SK-N-SH treated with all-trans-retinoic acid at 6 μM for 48 hours (cell line): ENCODE measurements around the gene KRT81.

Experiments
- ATAC-seq: fragments of 200-7000 bp; cut with Tn5 transposase; 3 replicates; pipeline ENCODE4 v1.9.1; 2020; ENCODE audit warnings: mild to moderate bottlenecking, moderate library complexity
- ARNTL ChIP-seq: fragments of 450-650 bp; formaldehyde crosslinking; IDR thresholded peaks from 2 replicates; pipeline ENCODE4 v1.5.0; 2020; ENCODE audit warnings: low read depth, mild to moderate bottlenecking, moderate library complexity, borderline replicate concordance
- BACH2 ChIP-seq: fragments of 250-450 bp; sonication (Bioruptor Pico); IDR thresholded peaks from 2 replicates; pipeline ENCODE4 v1.9.0; 2021; ENCODE audit warnings: mild to moderate bottlenecking, borderline replicate concordance
- CREB5 ChIP-seq: fragments of 250-450 bp; sonication (Bioruptor Pico); IDR thresholded peaks from 2 replicates; pipeline ENCODE4 v1.5.1; 2020; ENCODE audit warnings: low read depth, mild to moderate bottlenecking, moderate library complexity
- CSDC2 ChIP-seq: fragments of 250-450 bp; sonication (Bioruptor Pico); IDR thresholded peaks from 2 replicates; pipeline ENCODE4 v1.5.0; 2020; ENCODE audit warnings: mild to moderate bottlenecking, moderate library complexity
- CSRNP3 ChIP-seq: fragments of 250-450 bp; sonication (Bioruptor Pico); IDR thresholded peaks from 2 replicates; pipeline ENCODE4 v1.5.1; 2021; ENCODE audit warnings: mild to moderate bottlenecking, moderate library complexity
- ESRRG ChIP-seq: fragments of 250-450 bp; sonication (Bioruptor Pico); IDR thresholded peaks from 2 replicates; pipeline ENCODE4 v1.6.1; 2021; ENCODE audit warnings: mild to moderate bottlenecking
- ISL1 ChIP-seq: fragments of 250-450 bp; sonication (Bioruptor Pico); IDR thresholded peaks from 2 replicates; pipeline ENCODE4 v2.1.2; 2022; ENCODE audit warnings: mild to moderate bottlenecking, moderate library complexity
- PATZ1 ChIP-seq: fragments of 250-450 bp; sonication (Bioruptor Pico); IDR thresholded peaks from 2 replicates; pipeline ENCODE4 v1.8.0; 2020; ENCODE audit warnings: mild to moderate bottlenecking, moderate library complexity, borderline replicate concordance
- POU6F1 ChIP-seq: fragments of 250-450 bp; sonication (Bioruptor Pico); IDR thresholded peaks from 2 replicates; pipeline ENCODE4 v1.8.0; 2021; ENCODE audit warnings: low read depth, mild to moderate bottlenecking, moderate library complexity, borderline replicate concordance
- PPARA ChIP-seq: fragments of 250-450 bp; sonication (Bioruptor Pico); IDR thresholded peaks from 2 replicates; pipeline ENCODE4 v1.5.0; 2020; ENCODE audit warnings: mild to moderate bottlenecking, borderline replicate concordance
- RARB ChIP-seq: fragments of 250-450 bp; sonication (Bioruptor Pico); IDR thresholded peaks from 2 replicates; pipeline ENCODE4 v1.8.0; 2021; ENCODE audit warnings: mild to moderate bottlenecking, moderate library complexity
- SNAI2 ChIP-seq: fragments of 250-450 bp; sonication (Bioruptor Pico); IDR thresholded peaks from 2 replicates; pipeline ENCODE4 v1.5.0; 2020; ENCODE audit warnings: mild to moderate bottlenecking, moderate library complexity
- TOX ChIP-seq: fragments of 250-450 bp; sonication (Bioruptor Pico); IDR thresholded peaks from 2 replicates; pipeline ENCODE4 v1.8.0; 2021; ENCODE audit warnings: mild to moderate bottlenecking, moderate library complexity, borderline replicate concordance
- TSHZ2 ChIP-seq: fragments of 250-450 bp; sonication (Bioruptor Pico); IDR thresholded peaks from 2 replicates; pipeline ENCODE4 v1.5.0; 2020; ENCODE audit warnings: mild to moderate bottlenecking, moderate library complexity
- ZFP3 ChIP-seq: fragments of 250-450 bp; sonication (Bioruptor Pico); IDR thresholded peaks from 2 replicates; pipeline ENCODE4 v1.5.0; 2020; ENCODE audit warnings: mild to moderate bottlenecking, moderate library complexity
- ZFP30 ChIP-seq: fragments of 450-650 bp; formaldehyde crosslinking; IDR thresholded peaks from 2 replicates; pipeline ENCODE4 v1.5.0; 2022; ENCODE audit warnings: mild to moderate bottlenecking, moderate library complexity
- ZNF565 ChIP-seq: fragments of 450-650 bp; formaldehyde crosslinking; conservative IDR thresholded peaks from 2 replicates; pipeline ENCODE4 v1.5.0; 2020; ENCODE audit warnings: low read depth, mild to moderate bottlenecking, moderate library complexity
- ZNF8 ChIP-seq: fragments of 450-650 bp; formaldehyde crosslinking; IDR thresholded peaks from 2 replicates; pipeline ENCODE4 v1.5.0; 2020; ENCODE audit warnings: mild to moderate bottlenecking, moderate library complexity

The KRT81 gene

GRCh38 chr12:52261208-52261484 is 30.2 kb downstream of the KRT81 start (continued):
- TF ChIP-seq PATZ1 (CRISPR knock-in tag), result no peak
- TF ChIP-seq ZFP3 (CRISPR knock-in tag), result no peak
- no peak for TF ChIP-seq CREB5

GRCh38 chr12:52260361-52261207 is 30.8 kb downstream of the KRT81 start:
- TF ChIP-seq ZNF8 (CRISPR knock-in tag) (no peak), CSDC2 (CRISPR knock-in tag) (no peak), TSHZ2 (CRISPR knock-in tag) (no peak), PATZ1 (CRISPR knock-in tag) (no peak), ARNTL (CRISPR knock-in tag) (no peak), ZFP3 (CRISPR knock-in tag) (no peak), CREB5 (no peak), PPARA (CRISPR knock-in tag) (no peak), BACH2 (CRISPR knock-in tag) (no peak), ISL1 (CRISPR knock-in tag) (no peak), SNAI2 (no peak)
- ATAC-seq, result no peak

GRCh38 chr12:52259657-52260243 is 31.6 kb downstream of the KRT81 start:
- TF ChIP-seq RARB (CRISPR knock-in tag) (no peak), ZFP3 (CRISPR knock-in tag) (no peak), ZFP30 (CRISPR knock-in tag) (no peak), ESRRG (CRISPR knock-in tag) (no peak), ISL1 (CRISPR knock-in tag) (no peak), ZNF565 (CRISPR knock-in tag) (no peak), PPARA (CRISPR knock-in tag) (no peak), CSRNP3 (CRISPR knock-in tag) (no peak), POU6F1 (CRISPR knock-in tag) (no peak), TOX (CRISPR knock-in tag) (no peak)
- ATAC-seq, result peak; percentile 61
